Heart right ventricle (tissue), 16 donors: Measurements from ENCODE around the gene NBDY. TPM values are rescaled to one million over a fixed set of nuclear protein-coding genes. Genes with fewer than 3 reads are reported as not detected.
A peak's percentile ranks its signal among the peaks of the same experiment; 100 is the strongest.
"Not testable (repeated sequence)": the region's sequence is repeated elsewhere in the genome, so short reads cannot be mapped to it uniquely, and the experiment has no call there.

ENCODE experiments used
- ATAC-seq, 8 donors: fragments of 200-7000 bp; cut with Tn5 transposase; one replicate each; pipeline ENCODE4 v1.9.1; 2020; ENCODE audit warnings: mild to moderate bottlenecking in 8 of 8, moderate library complexity in 8 of 8, moderate number of reproducible peaks in 1 of 8
- DNase-seq, 2 donors: peaks; one replicate each; pipeline ENCODE4 v3.0.0-alpha.2; 2020
- H3K27ac ChIP-seq, 10 donors: fragments of 200-600 bp; sonication (generic) in 2 of 10; one replicate each; pipeline versions ENCODE4 v1.5.0 to v1.8.0; 2020 to 2022; ENCODE audit warnings: mild to moderate bottlenecking in 3 of 10
- H3K27me3 ChIP-seq, 7 donors: fragments of 200-600 bp; one replicate each; pipeline ENCODE4 v1.8.0; 2021 to 2022; ENCODE audit warnings: mild to moderate bottlenecking in 2 of 7
- H3K36me3 ChIP-seq, 9 donors: fragments of 200-600 bp; sonication (generic) in 1 of 9; one replicate each; pipeline versions ENCODE4 v1.5.0 to v1.8.0; 2020 to 2022; ENCODE audit warnings: mild to moderate bottlenecking in 2 of 9
- H3K4me1 ChIP-seq, 9 donors: fragments of 200-600 bp; sonication (generic) in 1 of 9; one replicate each; pipeline versions ENCODE4 v1.5.0 to v1.8.0; 2020 to 2022; ENCODE audit warnings: mild to moderate bottlenecking in 4 of 9
- H3K4me3 ChIP-seq, 10 donors: fragments of 200-600 bp; sonication (generic) in 2 of 10; one replicate each; pipeline versions ENCODE4 v1.5.0 to v1.8.0; 2020 to 2022; ENCODE audit warnings: mild to moderate bottlenecking in 7 of 10, moderate library complexity in 2 of 10
- H3K9me3 ChIP-seq, 11 donors: fragments of 200-600 bp in 10 of 11; sonication (generic) in 2 of 11; one replicate each; pipeline versions ENCODE4 v1.5.0 to v1.8.0; 2013 to 2022; ENCODE audit warnings: mild to moderate bottlenecking in 2 of 11, control low read depth in 1 of 11, moderate library complexity in 1 of 11
- CTCF ChIP-seq, 9 donors: fragments of 200-600 bp; sonication (generic) in 2 of 9; IDR thresholded peaks; one replicate each; pipeline versions ENCODE4 v1.5.0 to v1.8.0; 2021 to 2022; ENCODE audit warnings: antibody characterized with exemption in 9 of 9, mild to moderate bottlenecking in 5 of 9, moderate library complexity in 1 of 9
- WGBS, 2 donors: extraction: QIAGEN DNeasy Blood & Tissue Kit; methylation state at CpG; one replicate each; pipeline ENCODE4 v1.1.7; 2013; ENCODE audit warnings: inconsistent platforms in 1 of 2; 5-methylcytosine and 5-hydroxymethylcytosine counted together
- intact Hi-C, 10 donors: fragments of 100-400 bp; cut with DNase I; formaldehyde crosslinking; loops; one replicate each; pipeline versions ENCODE4 v1.11.1 to v1.14.2; 2022
- long read RNA-seq, 3 donors: library from polyadenylated mRNA; unstranded; transcript quantifications; one replicate each; pipeline ENCODE4 v2.0.0, GENCODE V29; 2020 to 2021
- polyA plus RNA-seq, 2 donors: library from polyadenylated mRNA; stranded (reverse); fragments of 200-250 nt; gene quantifications; one replicate each; pipeline ENCODE4 v1.2.3, GENCODE V29; 2013
- total RNA-seq, 10 donors: library from RNA; stranded (reverse); fragmentation: NEBNext Ultra II Directional in 3 of 10; extraction: Animal tissue kit (Norgen Biotek cat#: 25700) in 3 of 10; gene quantifications; one replicate each; pipeline versions ENCODE4 v1.2.1 to v1.2.4, GENCODE V29; 2021 to 2023
- donor health status: Arrhythmogenic right ventricular cardiomyopathy.
- donor health status: ischemic (EF 13 %, LVEDD 7.1; RV severe dilation, severe dysfunction).
- donor health status: healthy with polysubstance abuse.
- donor health status: DM: no; HTN: yes; CAD: no.
- donor health status: DM: no; HTN: no; CAD: no.
- donor health status: ischemic (EF 25% LVEDD 6.9; RV normal size, moderate dysfunction).
- donor health status: ischemic (EF 25% LVEDD 5.7; RV mildly dilated, moderate dysfunction).
- donor health status: healthy.
- donor health status: DM: yes; HTN: yes; CAD: no.
- donor health status: Ischemic cardiomyopathy.
- donor health status: ischemic (EF 35%, LVEDD 5.7; RV mildly dilated, moderate dysfunction).
- donor health status: nonischemic (EF 11% LVEDD 7.7; RV severe dilation, severe dysfunction).
- donor health status: DM: yes; HTN: yes; CAD: no.
- donor health status: PGD.
- donor health status: ischemic (EF 29% LVEDD 5.4; RV normal size, mild dysfunction).
- donor health status: nonischemic (EF 23%, LVEDD 6.1; RV moderate dilation, normal function).

Gene NBDY, protein sequence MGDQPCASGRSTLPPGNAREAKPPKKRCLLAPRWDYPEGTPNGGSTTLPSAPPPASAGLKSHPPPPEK
- 10 to 100 TPM; 14.7 to 36.7 (median 25.7) TPM for total RNA-seq
- polyA plus RNA-seq, result 10 to 100 TPM; 11.4 to 29.1 TPM
- long read RNA-seq, donor 1, transcript NBDY-201 (3 exons, 1,529 nt), result major isoform, 21 of 21 reads
- long read RNA-seq, donor 1, partial matches to known transcripts, result 0 of 21 reads
- long read RNA-seq, donor 1, other reads (novel, unspliced or antisense), result 0 of 21 reads
- long read RNA-seq, donor 2, transcript NBDY-201 (3 exons, 1,529 nt), result major isoform, 19 of 21 reads
- long read RNA-seq, donor 2, partial matches to known transcripts, result 0 of 21 reads
- long read RNA-seq, donor 2, other reads (novel, unspliced or antisense), result 1 of 21 reads
- long read RNA-seq, donor 3, transcript NBDY-201 (3 exons, 1,529 nt), result major isoform, 15 of 18 reads
- long read RNA-seq, donor 3, partial matches to known transcripts, result 0 of 18 reads
- long read RNA-seq, donor 3, other reads (novel, unspliced or antisense), result 3 of 18 reads

- no peak for TF ChIP-seq CTCF (IDR thresholded peaks at IDR 0.05)
- Histone ChIP-seq H3K27ac (peak within 1 kb of the TSS; percentile 58 to 90 (median 84)), H3K27me3 (peaks cover 0 to 78% (median 0%) of the 10 kb centered on the region in 7 donors), H3K9me3 (no peaks in the 10 kb centered on the region), H3K4me1 (peaks cover 0 to 39% (median 0%) of the 10 kb centered on the region in 9 donors), H3K4me3 (peak within 1 kb of the TSS; percentile 47 to 74 (median 64)), H3K36me3 (peaks cover 0 to under 1% (median 0%) of the 10 kb centered on the region in 9 donors)
- ATAC-seq (peak; percentile 88 to 98 (median 94)), DNase-seq (peak; percentile 20 to 36)
- 0 to 1% methylated on average over 22 to 23 of the region's 23 CpGs for WGBS, 2 donors
- intact Hi-C loops, result loop anchor here in 4 of 10 donors (5.0 to 10.0 kb wide), 4 partner anchors 164 to 444 kb away; partner anchors contain the start of gene UBQLN2 (in 2 of the 4)
Measured at GRCh38 chrX:56729152-56729850, at the start of gene NBDY. NBDY (plus strand) TSS chrX:56729243; CDS start chrX:56729354, 111 bp downstream.

DNA sequence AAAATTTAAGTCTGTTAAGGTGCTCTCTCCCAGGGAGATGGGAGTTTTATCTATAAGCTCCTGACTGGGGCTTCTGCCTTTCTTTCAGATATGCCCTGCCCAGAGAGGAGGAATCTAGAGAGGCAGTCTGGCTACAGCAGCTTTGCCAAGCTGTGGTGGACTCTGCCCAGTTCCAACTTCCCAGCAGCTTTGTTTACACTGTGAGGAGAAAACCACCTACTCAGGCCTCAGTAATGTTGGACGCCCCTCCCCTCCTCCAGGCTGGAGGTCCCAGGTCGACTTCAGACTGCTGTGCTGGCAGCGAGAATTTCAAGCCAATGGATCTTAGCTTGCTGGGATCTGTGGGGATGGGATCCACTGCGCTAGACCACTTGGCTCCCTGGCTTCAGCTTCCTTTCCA, 24.5 kb upstream of the NBDY start:
- intact Hi-C loops, H3K9me3 ChIP-seq, H3K4me3 ChIP-seq, DNase-seq, H3K36me3 ChIP-seq, ATAC-seq, H3K27ac ChIP-seq, H3K4me1 ChIP-seq: not testable (repeated sequence)
- WGBS, 2 donors, result 50 to 69% methylated on average over 4 of the region's 4 CpGs
- peaks cover 0 to 30% (median 0%) of the 10 kb centered on the region in 7 donors for H3K27me3 ChIP-seq

DNA sequence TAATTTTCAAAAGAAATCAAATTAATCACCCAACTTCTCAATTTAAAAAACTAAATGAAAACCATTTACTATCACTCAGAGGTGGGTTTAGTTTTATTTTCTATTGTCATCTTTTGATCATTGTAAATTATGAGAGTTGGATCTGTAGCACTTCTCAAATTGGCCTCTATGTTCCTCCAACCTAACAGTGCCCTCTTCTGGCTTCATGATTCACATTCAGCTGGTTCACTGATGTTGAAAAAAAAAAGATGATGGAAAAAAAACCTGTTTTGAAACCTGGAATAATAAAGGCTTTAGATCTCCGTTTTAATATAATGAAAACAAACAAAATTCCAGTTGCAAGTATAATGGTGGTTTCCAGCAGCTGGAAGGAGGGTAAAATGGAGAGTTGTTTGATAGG, 2.4 kb upstream of the NBDY start:
- peak; percentile 16 to 71 (median 59) for TF ChIP-seq CTCF (IDR thresholded peaks at IDR 0.05)
- WGBS, 2 donors, result 0% methylated on average over 1 of the region's 1 CpG
- ATAC-seq (no peak), DNase-seq (peak in 1 of 2 donors; percentile 6)
- H3K9me3 ChIP-seq, result no peaks in the 10 kb centered on the region
- intact Hi-C loops, result loop anchor here in 4 of 10 donors (5.0 to 10.0 kb wide), 4 partner anchors 162 to 442 kb away; partner anchors contain the start of gene UBQLN2 (in 2 of the 4)
- H3K4me3 ChIP-seq, result no peak overlapping the region
- H3K36me3 ChIP-seq, result no peaks in the 10 kb centered on the region
- H3K27ac ChIP-seq, result no peak overlapping the region
- peaks cover 0 to 73% (median 0%) of the 10 kb centered on the region in 7 donors for H3K27me3 ChIP-seq
- peaks cover 0 to 18% (median 0%) of the 10 kb centered on the region in 9 donors for H3K4me1 ChIP-seq

DNA sequence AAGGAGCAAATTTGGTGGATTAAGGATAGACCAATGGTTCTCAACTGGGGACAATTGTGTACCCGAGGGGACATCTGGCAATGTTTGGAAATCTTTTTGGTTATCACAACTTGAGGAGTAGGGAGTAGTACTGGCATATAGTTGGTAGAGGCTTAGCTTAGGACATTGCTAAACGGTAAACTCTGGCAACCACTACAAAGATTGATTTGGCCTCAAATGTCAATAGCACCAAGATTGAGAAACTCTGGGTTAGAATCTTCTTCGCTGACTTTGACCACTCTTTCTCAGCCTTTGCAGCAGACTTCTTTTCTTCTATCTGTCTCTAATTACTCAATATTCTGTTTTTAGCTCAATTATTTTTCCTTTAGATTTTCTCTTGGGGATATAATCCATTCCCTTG, 1.5 kb upstream of the NBDY start:
- DNase-seq (no peak), ATAC-seq (no peak)
- Histone ChIP-seq H3K27ac (no peak overlapping the region), H3K9me3 (no peaks in the 10 kb centered on the region), H3K36me3 (no peaks in the 10 kb centered on the region), H3K4me1 (peaks cover 0 to 24% (median 0%) of the 10 kb centered on the region in 9 donors), H3K27me3 (peaks cover 0 to 74% (median 0%) of the 10 kb centered on the region in 7 donors), H3K4me3 (no peak overlapping the region)
- WGBS, 2 donors, result 73 to 89% methylated on average over 3 of the region's 3 CpGs
- intact Hi-C loops, result loop anchor here in 4 of 10 donors (5.0 to 10.0 kb wide), 4 partner anchors 163 to 443 kb away; partner anchors contain the start of gene UBQLN2 (in 2 of the 4)
- TF ChIP-seq CTCF (IDR thresholded peaks at IDR 0.05), result no peak
